Tibial nerve (tissue), 4 donors: ENCODE data around the gene SPINT2. TPM values are rescaled to one million over a fixed set of nuclear protein-coding genes. Genes with fewer than 3 reads are reported as not detected.
"Not testable (repeated sequence)": the region's sequence is repeated elsewhere in the genome, so short reads cannot be mapped to it uniquely, and the experiment has no call there.

ENCODE experiments used
- DNase-seq, 2 donors: peaks; one replicate each; pipeline ENCODE4 v3.0.0-alpha.2; 2019; ENCODE audit warnings: low spot score in 2 of 2
- H3K27ac ChIP-seq, 4 donors: fragments of 200-600 bp; sonication (generic) in 3 of 4; one replicate each; pipeline ENCODE4 v1.5.1; 2017 to 2019; ENCODE audit warnings: mild to moderate bottlenecking in 1 of 4
- H3K27me3 ChIP-seq, 2 donors: fragments of 200-600 bp; sonication (generic) in 1 of 2; one replicate each; pipeline versions ENCODE4 v1.5.1 to v1.6.0; 2017 to 2019
- H3K36me3 ChIP-seq, 3 donors: fragments of 200-600 bp; sonication (generic); one replicate each; pipeline ENCODE4 v1.5.1; 2018 to 2019
- H3K4me1 ChIP-seq, 4 donors: fragments of 200-600 bp; sonication (generic) in 3 of 4; one replicate each; pipeline ENCODE4 v1.5.1; 2017 to 2019
- H3K4me3 ChIP-seq, 4 donors: fragments of 200-600 bp; sonication (generic) in 3 of 4; one replicate each; pipeline ENCODE4 v1.5.1; 2017 to 2019; ENCODE audit warnings: mild to moderate bottlenecking in 1 of 4, moderate library complexity in 1 of 4
- H3K9me3 ChIP-seq, 4 donors: fragments of 200-600 bp; sonication (generic) in 3 of 4; one replicate each; pipeline ENCODE4 v1.5.1; 2017 to 2019
- EP300 ChIP-seq, 2 donors: sonication (generic); formaldehyde crosslinking; IDR thresholded peaks; one replicate each; pipeline ENCODE4 v1.6.1; 2017; ENCODE audit warnings: antibody characterized with exemption in 2 of 2, mild to moderate bottlenecking in 1 of 2
- POLR2A ChIP-seq, 2 donors: fragments of 450-650 bp; IDR thresholded peaks; one replicate each; pipeline ENCODE4 v1.6.1; 2017; ENCODE audit warnings: antibody characterized with exemption in 2 of 2, mild to moderate bottlenecking in 2 of 2, moderate library complexity in 2 of 2
- WGBS, 2 donors: methylation state at CpG; one replicate each; pipeline ENCODE4 v1.1.5; 2018; 5-methylcytosine and 5-hydroxymethylcytosine counted together
- total RNA-seq, 4 donors: library from RNA; depleted of rRNA; stranded (reverse); fragments of >200 nt; gene quantifications; one replicate each; pipeline ENCODE4 v1.1.0, GENCODE V29; 2016
- TF ChIP-seq, protein P1 (sequence below), 5 experiments: fragments of 200-600 bp in 3 of 5; fragments of 450-650 bp in 2 of 5; sonication (generic) in 3 of 5; IDR thresholded peaks; one replicate each; pipeline ENCODE4 v1.5.1; 2016 to 2019; ENCODE audit warnings: antibody characterized with exemption in 5 of 5, mild to moderate bottlenecking in 3 of 5, moderate library complexity in 2 of 5

The SPINT2 gene
- total RNA-seq, 4 donors from 2014 or later: 39.0 to 79.1 (median 45.5) TPM

DNA sequence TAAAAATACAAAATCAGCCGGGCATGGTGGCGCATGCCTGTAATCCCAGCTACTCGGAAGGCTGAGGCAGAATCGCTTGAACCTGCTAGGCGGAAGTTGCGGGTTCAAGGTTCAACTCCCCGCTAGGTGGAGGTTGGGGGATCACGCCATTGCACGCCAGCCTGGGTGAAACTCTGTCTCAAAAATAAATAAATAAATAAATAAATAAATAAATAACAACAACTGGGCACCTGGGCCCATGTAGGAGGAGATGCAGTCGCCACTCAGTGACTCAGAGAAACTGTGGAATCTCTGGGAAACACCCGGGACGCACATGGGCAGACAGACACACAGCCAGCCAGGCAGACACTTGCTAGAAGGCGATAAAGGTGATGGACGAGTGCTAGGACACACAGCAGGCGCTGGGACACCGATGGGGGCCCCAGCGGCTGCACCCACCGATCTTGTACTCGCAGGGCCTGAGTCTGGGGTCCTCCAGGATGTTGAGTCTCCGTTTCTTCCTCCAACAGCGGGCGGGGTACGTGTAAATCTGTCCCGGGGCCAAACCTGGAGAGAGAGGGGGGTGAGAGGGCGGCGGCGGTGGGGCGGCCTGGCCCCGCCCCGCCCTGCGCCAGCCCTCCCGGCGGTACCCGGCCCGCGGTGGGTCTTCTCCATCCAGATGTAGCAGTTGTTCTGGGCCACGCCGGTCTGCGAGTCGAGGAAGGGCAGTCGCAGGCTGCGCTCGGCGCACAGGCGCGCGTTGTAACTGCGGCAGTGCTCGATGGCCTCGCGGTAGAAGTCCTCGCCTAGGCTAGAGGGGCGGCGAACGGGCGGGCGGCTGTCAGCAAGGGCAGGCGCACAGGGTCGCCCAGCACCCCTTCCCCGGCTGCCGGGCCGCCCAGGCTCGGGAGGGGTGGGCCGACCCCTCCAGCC, 42.2 kb upstream of the SPINT2 start:
- H3K27me3 ChIP-seq: peaks cover 0 to 92% of the 10 kb centered on the region in 2 donors
- TF ChIP-seq POLR2A (IDR thresholded peaks at IDR 0.05): no peak
- no peak for TF ChIP-seq EP300 (IDR thresholded peaks at IDR 0.05)
- TF ChIP-seq, protein P1, sequence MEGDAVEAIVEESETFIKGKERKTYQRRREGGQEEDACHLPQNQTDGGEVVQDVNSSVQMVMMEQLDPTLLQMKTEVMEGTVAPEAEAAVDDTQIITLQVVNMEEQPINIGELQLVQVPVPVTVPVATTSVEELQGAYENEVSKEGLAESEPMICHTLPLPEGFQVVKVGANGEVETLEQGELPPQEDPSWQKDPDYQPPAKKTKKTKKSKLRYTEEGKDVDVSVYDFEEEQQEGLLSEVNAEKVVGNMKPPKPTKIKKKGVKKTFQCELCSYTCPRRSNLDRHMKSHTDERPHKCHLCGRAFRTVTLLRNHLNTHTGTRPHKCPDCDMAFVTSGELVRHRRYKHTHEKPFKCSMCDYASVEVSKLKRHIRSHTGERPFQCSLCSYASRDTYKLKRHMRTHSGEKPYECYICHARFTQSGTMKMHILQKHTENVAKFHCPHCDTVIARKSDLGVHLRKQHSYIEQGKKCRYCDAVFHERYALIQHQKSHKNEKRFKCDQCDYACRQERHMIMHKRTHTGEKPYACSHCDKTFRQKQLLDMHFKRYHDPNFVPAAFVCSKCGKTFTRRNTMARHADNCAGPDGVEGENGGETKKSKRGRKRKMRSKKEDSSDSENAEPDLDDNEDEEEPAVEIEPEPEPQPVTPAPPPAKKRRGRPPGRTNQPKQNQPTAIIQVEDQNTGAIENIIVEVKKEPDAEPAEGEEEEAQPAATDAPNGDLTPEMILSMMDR (IDR thresholded peaks at IDR 0.05): no peak
- WGBS, 2 donors: 75 to 78% methylated on average over 34 to 36 of the region's 64 CpGs

DNA sequence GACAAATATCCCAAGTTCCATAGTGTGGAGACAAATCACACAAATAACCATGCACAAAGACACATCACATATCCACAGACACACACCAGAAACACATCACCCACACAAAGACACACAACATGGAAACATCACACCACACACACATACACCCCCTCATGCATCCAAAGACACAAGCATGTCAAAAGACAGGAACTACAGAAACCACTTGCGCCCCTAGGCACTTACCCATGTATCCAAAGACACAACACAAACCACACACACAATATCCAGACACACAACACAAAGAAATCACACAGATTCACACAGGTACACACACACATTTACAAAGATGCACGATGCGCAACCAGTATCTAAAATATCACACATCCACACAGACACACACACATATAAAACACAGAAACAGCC, 41.3 kb upstream of the SPINT2 start:
- TF ChIP-seq, protein P1 (IDR thresholded peaks at IDR 0.05): no peak
- Histone ChIP-seq H3K36me3 (no peaks in the 10 kb centered on the region), H3K9me3 (no peaks in the 10 kb centered on the region), H3K27me3 (peaks cover 0 to 92% of the 10 kb centered on the region in 2 donors), H3K4me3 (no peak overlapping the region), H3K27ac (no peak overlapping the region), H3K4me1 (peaks cover 0 to 14% (median 7%) of the 10 kb centered on the region in 4 donors)
- DNase-seq: no peak
- 88 to 89% methylated on average over 3 of the region's 3 CpGs for WGBS, 2 donors

More for the DNA sequence above, 42.2 kb upstream of the SPINT2 start:
- Histone ChIP-seq H3K4me3 (no peak overlapping the region), H3K27ac (no peak overlapping the region), H3K4me1 (peaks cover 0 to 12% (median 4%) of the 10 kb centered on the region in 4 donors), H3K36me3 (no peaks in the 10 kb centered on the region), H3K9me3 (no peaks in the 10 kb centered on the region)
- DNase-seq: no peak

DNA sequence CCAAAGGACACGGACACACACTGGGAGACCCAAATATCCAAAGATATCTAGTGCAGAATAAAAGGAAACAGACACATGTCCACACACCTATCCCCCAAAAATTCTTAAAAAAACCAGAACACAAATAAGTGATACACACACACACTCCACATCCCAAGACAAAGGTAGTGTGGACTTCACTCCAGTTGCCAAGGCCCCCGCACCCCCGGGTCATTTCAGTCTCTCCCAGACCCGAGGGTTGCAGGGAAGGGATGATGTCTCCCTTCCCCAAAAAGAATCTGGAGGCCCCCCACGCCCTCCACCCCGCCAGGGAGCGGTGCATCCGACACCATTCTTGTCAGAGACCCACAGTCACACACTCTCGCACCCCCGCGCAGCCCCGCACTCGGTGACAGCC, 40.8 kb upstream of the SPINT2 start:
- Histone ChIP-seq H3K9me3 (no peaks in the 10 kb centered on the region), H3K27me3 (peaks cover 0 to 92% of the 10 kb centered on the region in 2 donors), H3K27ac (no peak overlapping the region), H3K36me3 (no peaks in the 10 kb centered on the region), H3K4me1 (peaks cover 0 to 19% (median 12%) of the 10 kb centered on the region in 4 donors), H3K4me3 (peak overlapping the region; percentile 11 to 46 (median 20))
- 8 to 13% methylated on average over 12 to 13 of the region's 13 CpGs for WGBS, 2 donors
- DNase-seq: no peak
- TF ChIP-seq, protein P1 (IDR thresholded peaks at IDR 0.05): no peak
- TF ChIP-seq EP300 (IDR thresholded peaks at IDR 0.05): no peak
- no peak for TF ChIP-seq POLR2A (IDR thresholded peaks at IDR 0.05)

DNA sequence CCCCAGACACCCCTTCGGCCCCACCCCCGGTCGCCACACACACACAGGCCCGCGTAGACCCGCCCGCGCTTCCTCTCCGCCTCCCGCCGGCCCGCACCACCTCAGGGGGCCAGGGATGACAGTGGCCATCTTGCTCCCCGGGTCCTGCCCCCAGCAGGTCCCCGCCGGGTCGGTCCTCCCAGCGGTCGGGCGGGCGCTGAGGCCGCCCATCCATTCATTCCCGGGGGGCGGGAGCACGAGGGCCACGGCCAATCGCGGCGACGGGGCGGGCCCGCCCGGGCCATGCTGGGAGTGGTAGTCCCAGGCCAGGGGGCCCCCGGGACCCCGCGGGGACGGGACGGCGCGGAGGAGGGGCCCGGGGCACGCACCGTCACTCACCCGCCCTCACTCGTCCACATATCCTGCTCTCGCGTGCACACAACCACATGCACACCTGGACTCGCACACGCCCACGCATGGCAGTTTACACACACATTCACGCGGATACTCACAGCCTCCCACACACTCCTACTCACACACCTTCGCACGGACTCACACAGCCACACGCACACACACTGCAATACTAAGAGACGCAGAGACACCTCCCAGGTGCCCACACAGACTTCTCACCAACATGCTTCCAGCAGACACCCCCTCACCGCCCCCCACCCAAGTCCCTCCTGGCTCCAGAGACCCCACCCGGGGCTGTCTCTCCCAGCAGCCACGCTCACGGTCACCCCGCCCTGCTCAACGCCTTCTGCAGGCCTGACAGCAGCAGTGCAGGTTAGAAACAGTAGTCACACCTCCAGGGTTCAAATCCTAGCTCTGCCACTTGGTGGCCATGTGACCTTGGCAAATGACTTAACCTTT, 40.1 kb upstream of the SPINT2 start, which contains the start of gene DPF1:
Gene DPF1 (minus strand): TSS at position 209 of the 849 bp plus-strand sequence. CDS start 80 bp downstream, at position 129.
- peaks cover 0 to 25% (median 18%) of the 10 kb centered on the region in 4 donors for H3K4me1 ChIP-seq
- no peaks in the 10 kb centered on the region for H3K36me3 ChIP-seq
- no peak for DNase-seq
- TF ChIP-seq EP300 (IDR thresholded peaks at IDR 0.05) (no peak), POLR2A (IDR thresholded peaks at IDR 0.05) (no peak)
- TF ChIP-seq, protein P1 (IDR thresholded peaks at IDR 0.05): no peak
- H3K27ac ChIP-seq: no peak within 1 kb of the TSS
- H3K4me3 ChIP-seq: peak within 1 kb of the TSS; percentile 11 to 46 (median 20)
- peaks cover 0 to 95% of the 10 kb centered on the region in 2 donors for H3K27me3 ChIP-seq
- WGBS, 2 donors: 4 to 10% methylated on average over 15 to 59 of the region's 61 CpGs
- no peaks in the 10 kb centered on the region for H3K9me3 ChIP-seq

DNA sequence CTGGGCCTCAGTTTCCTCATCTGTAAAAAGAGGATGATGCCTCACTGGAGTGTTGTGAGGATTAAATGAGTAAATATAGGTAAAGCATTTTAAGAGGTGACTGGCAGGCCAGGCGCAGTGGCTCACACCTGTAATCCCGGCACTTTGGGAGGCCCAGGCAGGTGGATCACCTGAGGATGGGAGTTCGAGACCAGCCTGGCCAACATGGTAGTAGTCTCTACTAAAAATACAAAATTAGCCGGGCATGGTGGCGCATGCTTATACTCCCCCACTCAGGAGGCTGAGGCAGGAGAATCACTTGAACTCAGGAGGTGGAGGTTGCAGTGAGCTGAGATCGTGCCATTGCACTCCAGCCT, 39.5 kb upstream of the SPINT2 start:
- H3K4me1 ChIP-seq: peaks cover 0 to 30% (median 19%) of the 10 kb centered on the region in 4 donors
- 91 to 93% methylated on average over 6 of the region's 6 CpGs for WGBS, 2 donors
- not testable (repeated sequence) for H3K4me3 ChIP-seq, H3K27ac ChIP-seq, DNase-seq, H3K36me3 ChIP-seq, H3K9me3 ChIP-seq
- peaks cover 0 to 96% of the 10 kb centered on the region in 2 donors for H3K27me3 ChIP-seq
